Vagina (tissue), 2 donors: ENCODE measurements around the gene HEXIM1. TPM values are rescaled to one million over a fixed set of nuclear protein-coding genes. Genes with fewer than 3 reads are reported as not detected.

Source experiments
- DNase-seq, 2 donors: peaks; one replicate each; pipeline ENCODE4 v3.0.0-alpha.2; 2017; ENCODE audit errors: extremely low spot score in 2 of 2
- H3K27ac ChIP-seq: fragments of 200-600 bp; sonication (generic); one replicate; pipeline ENCODE4 v1.5.1; 2019
- H3K27me3 ChIP-seq: fragments of 200-600 bp; sonication (generic); one replicate; pipeline ENCODE4 v1.5.1; 2019
- H3K36me3 ChIP-seq, 2 donors: fragments of 200-600 bp; sonication (generic); one replicate each; pipeline ENCODE4 v1.5.1; 2017 to 2019
- H3K4me1 ChIP-seq: fragments of 200-600 bp; sonication (generic); one replicate; pipeline ENCODE4 v1.5.1; 2019
- H3K4me3 ChIP-seq, 2 donors: fragments of 200-600 bp; sonication (generic); 1 replicate in 1 of 2; 2 replicates in 1 of 2; pipeline ENCODE4 v1.5.1; 2016 to 2019
- H3K9me3 ChIP-seq: fragments of 200-600 bp; sonication (generic); one replicate; pipeline ENCODE4 v1.5.1; 2019
- POLR2A ChIP-seq, 2 donors: fragments of 450-650 bp; IDR thresholded peaks; one replicate each; pipeline ENCODE4 v1.6.1; 2017; ENCODE audit warnings: antibody characterized with exemption in 2 of 2, mild to moderate bottlenecking in 2 of 2, moderate library complexity in 2 of 2
- POLR2AphosphoS5 ChIP-seq, 2 donors: sonication (generic); formaldehyde crosslinking; IDR thresholded peaks; one replicate each; pipeline ENCODE4 v1.9.0; 2017; ENCODE audit warnings: antibody characterized with exemption in 2 of 2, mild to moderate bottlenecking in 2 of 2, low read depth in 1 of 2; ENCODE audit not compliant: insufficient read depth in 1 of 2
- intact Hi-C: fragments of 100-400 bp; cut with DNase I; formaldehyde crosslinking; loops from one replicate; pipeline ENCODE4 v1.15.1; 2023
- total RNA-seq: library from RNA; depleted of rRNA; stranded (reverse); fragments of >200 nt; gene quantifications from one replicate; pipeline ENCODE4 v1.2.3, GENCODE V29; 2016
- TF ChIP-seq, protein P1 (sequence below), 3 experiments: fragments of 450-650 bp in 2 of 3; fragments of 200-600 bp in 1 of 3; sonication (generic) in 1 of 3; IDR thresholded peaks; one replicate each; pipeline ENCODE4 v1.5.1; 2017 to 2019; ENCODE audit warnings: antibody characterized with exemption in 3 of 3, mild to moderate bottlenecking in 2 of 3, moderate library complexity in 2 of 3

The HEXIM1 gene
- total RNA-seq, 1 donor from 2014 or later, result 27.5 TPM

DNA sequence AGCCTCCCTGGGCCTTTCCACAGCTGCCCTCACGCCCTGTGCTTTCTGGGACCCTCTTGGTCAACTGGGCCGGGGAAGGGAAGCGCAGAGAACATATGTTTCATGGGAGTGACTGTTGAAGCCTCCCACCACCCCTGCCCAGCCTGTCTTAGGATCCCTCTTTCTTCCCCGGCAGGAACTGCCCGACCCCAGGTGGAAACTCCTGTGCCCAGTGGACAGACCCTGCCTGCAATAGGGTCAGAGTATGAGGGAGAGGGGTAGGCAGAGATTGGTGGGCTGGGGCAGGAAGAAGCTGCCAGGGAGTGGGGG lies 23.9 kb downstream of the HEXIM1 start:
- peaks cover 50% of the 10 kb centered on the region for H3K4me1 ChIP-seq
- peaks cover 0 to 8% of the 10 kb centered on the region in 2 donors for H3K36me3 ChIP-seq
- intact Hi-C loops, result no loop called here

DNA sequence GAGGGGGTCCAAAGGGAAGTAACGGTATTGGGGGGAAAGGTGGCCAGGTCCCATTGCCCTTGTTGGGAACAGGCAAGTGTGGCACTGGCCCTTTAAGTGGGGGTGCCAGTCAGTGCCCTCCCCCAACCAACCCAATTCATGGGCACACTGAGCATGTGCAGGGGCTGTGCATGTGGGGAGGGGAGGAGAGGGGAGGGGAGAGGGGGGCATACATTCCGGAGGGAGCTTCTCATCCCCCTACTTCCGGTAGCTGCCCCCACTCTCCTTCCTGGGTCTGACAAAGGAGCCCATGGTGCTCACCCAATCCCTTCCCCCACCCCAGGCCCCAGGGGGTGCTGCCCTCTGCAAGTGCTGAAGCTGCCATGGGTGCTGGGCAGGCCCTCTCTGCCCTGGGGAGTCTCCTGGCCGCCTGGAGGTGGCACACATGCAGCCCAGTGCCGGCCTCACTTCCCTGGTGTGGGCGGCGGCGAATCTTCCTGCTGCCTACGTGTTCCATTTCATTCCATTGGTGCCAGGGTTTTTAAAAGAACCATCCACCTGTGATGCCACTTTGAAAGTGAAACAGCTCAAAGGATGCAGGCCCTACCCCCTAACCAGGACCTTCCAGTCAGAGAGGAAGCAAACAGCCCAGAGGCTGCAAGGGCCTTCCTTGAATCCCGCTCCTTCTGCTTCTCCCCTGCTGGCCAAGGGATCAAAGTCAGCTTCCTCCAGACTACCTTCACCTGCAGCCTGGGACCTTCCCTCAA lies 24.4 kb downstream of the HEXIM1 start:
- intact Hi-C loops, result no loop called here

More for the DNA sequence above, 23.9 kb downstream of the HEXIM1 start:
- Histone ChIP-seq H3K9me3 (no peaks in the 10 kb centered on the region), H3K27me3 (no peaks in the 10 kb centered on the region), H3K4me3 (peak overlapping the region; percentile 40 to 43), H3K27ac (peak overlapping the region; percentile 98)
- DNase-seq, result no peak
- no peak for TF ChIP-seq POLR2A (IDR thresholded peaks at IDR 0.05)
- TF ChIP-seq POLR2AphosphoS5 (IDR thresholded peaks at IDR 0.05; ENCODE audit: insufficient read depth in 1 of 2, low read depth in 1 of 2), result no peak
- TF ChIP-seq, protein P1, sequence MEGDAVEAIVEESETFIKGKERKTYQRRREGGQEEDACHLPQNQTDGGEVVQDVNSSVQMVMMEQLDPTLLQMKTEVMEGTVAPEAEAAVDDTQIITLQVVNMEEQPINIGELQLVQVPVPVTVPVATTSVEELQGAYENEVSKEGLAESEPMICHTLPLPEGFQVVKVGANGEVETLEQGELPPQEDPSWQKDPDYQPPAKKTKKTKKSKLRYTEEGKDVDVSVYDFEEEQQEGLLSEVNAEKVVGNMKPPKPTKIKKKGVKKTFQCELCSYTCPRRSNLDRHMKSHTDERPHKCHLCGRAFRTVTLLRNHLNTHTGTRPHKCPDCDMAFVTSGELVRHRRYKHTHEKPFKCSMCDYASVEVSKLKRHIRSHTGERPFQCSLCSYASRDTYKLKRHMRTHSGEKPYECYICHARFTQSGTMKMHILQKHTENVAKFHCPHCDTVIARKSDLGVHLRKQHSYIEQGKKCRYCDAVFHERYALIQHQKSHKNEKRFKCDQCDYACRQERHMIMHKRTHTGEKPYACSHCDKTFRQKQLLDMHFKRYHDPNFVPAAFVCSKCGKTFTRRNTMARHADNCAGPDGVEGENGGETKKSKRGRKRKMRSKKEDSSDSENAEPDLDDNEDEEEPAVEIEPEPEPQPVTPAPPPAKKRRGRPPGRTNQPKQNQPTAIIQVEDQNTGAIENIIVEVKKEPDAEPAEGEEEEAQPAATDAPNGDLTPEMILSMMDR (IDR thresholded peaks at IDR 0.05), result no peak

DNA sequence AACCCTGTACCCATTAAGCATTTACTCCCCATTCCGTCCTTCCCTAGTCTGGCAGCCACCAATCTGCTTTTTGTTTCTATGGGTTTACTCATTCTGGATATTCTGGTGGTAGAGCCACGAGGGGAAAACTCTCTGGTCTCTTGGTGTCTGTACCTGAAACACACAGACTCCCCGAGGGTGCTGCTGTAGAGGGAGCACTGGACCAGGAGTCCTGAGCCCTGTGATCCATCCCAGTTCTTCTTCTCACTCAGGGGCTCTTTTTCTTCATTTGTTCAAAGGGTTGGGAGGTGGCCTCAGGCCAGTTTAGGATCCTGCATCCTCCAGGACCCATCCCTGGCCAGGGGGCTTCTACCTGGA lies 27.5 kb downstream of the HEXIM1 start:
- H3K36me3 ChIP-seq, result no peaks in the 10 kb centered on the region
- no peaks in the 10 kb centered on the region for H3K27me3 ChIP-seq
- intact Hi-C loops, result no loop called here
- no peaks in the 10 kb centered on the region for H3K9me3 ChIP-seq
- no peak overlapping the region for H3K4me3 ChIP-seq
- no peak for DNase-seq
- H3K4me1 ChIP-seq, result peaks cover 39% of the 10 kb centered on the region
- H3K27ac ChIP-seq, result peak overlapping the region; percentile 56
- TF ChIP-seq POLR2AphosphoS5 (IDR thresholded peaks at IDR 0.05; ENCODE audit: insufficient read depth in 1 of 2, low read depth in 1 of 2) (no peak), POLR2A (IDR thresholded peaks at IDR 0.05) (no peak)
- TF ChIP-seq, protein P1 (IDR thresholded peaks at IDR 0.05), result no peak

More for the DNA sequence above, 24.4 kb downstream of the HEXIM1 start:
- no peak for DNase-seq
- Histone ChIP-seq H3K27ac (peak overlapping the region; percentile 98), H3K27me3 (no peaks in the 10 kb centered on the region), H3K4me3 (peak overlapping the region; percentile 40 to 43), H3K9me3 (no peaks in the 10 kb centered on the region), H3K4me1 (peaks cover 50% of the 10 kb centered on the region), H3K36me3 (peaks cover 0 to 8% of the 10 kb centered on the region in 2 donors)
- TF ChIP-seq POLR2AphosphoS5 (IDR thresholded peaks at IDR 0.05; ENCODE audit: insufficient read depth in 1 of 2, low read depth in 1 of 2), result peak in 1 of 2 donors; percentile 56
- TF ChIP-seq, protein P1 (IDR thresholded peaks at IDR 0.05), result no peak

DNA sequence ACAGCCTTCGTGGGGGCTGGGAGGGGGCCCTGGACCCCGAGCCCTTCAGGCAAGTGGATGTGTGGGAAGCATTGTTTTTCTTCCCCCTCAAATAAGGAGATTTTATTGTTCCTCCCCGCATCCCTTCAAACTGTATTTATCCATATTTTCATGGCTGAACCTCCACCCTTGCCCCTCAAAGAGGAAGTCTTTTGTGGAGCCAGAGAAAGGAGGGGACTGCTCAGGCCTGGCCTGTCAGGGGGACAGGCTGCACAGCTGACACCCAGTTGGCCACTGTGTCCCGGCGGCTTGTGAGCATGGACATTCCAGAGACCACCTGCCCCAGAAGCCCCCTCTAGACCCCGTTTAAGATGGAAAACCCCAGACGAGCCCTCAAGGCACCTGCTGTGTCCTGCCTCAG lies 29.3 kb downstream of the HEXIM1 start:
- Histone ChIP-seq H3K9me3 (no peaks in the 10 kb centered on the region), H3K36me3 (no peaks in the 10 kb centered on the region), H3K27ac (no peak overlapping the region), H3K4me1 (peaks cover 21% of the 10 kb centered on the region), H3K27me3 (no peaks in the 10 kb centered on the region), H3K4me3 (no peak overlapping the region)
- TF ChIP-seq POLR2AphosphoS5 (IDR thresholded peaks at IDR 0.05; ENCODE audit: insufficient read depth in 1 of 2, low read depth in 1 of 2), result no peak
- TF ChIP-seq, protein P1 (IDR thresholded peaks at IDR 0.05), result no peak
- no peak for TF ChIP-seq POLR2A (IDR thresholded peaks at IDR 0.05)
- DNase-seq, result no peak
- intact Hi-C loops, result no loop called here

DNA sequence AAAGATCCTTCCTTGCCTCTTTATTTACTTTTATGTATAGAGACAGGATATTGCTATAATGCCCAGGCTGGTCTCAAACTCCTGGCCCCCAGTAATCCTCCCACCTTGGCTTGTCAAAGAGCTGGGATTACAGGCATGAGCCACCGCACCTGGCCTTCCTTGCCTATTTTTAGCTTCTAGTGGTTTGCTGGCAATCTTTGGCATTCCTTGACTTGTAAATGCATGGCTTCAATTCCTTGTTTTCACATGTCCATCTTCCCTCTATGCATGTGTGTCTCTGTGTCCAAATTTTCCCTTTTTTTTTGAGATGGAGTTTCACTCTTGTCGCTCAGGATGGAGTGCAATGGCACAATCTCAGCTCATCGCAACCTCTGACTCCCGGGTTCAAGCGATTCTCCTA lies 35.9 kb downstream of the HEXIM1 start:
- H3K4me3 ChIP-seq, result no peak overlapping the region
- H3K36me3 ChIP-seq, result no peaks in the 10 kb centered on the region
- no peaks in the 10 kb centered on the region for H3K4me1 ChIP-seq
- DNase-seq, result no peak
- TF ChIP-seq, protein P1 (IDR thresholded peaks at IDR 0.05), result no peak
- TF ChIP-seq POLR2A (IDR thresholded peaks at IDR 0.05), result no peak
- no peak for TF ChIP-seq POLR2AphosphoS5 (IDR thresholded peaks at IDR 0.05; ENCODE audit: insufficient read depth in 1 of 2, low read depth in 1 of 2)
- H3K27me3 ChIP-seq, result no peaks in the 10 kb centered on the region
- no peak overlapping the region for H3K27ac ChIP-seq
- intact Hi-C loops, result no loop called here
- H3K9me3 ChIP-seq, result no peaks in the 10 kb centered on the region
